Left ventricle myocardium inferior (tissue), 1 donor: Measurements from ENCODE around the gene CCR6. TPM values are rescaled to one million over a fixed set of nuclear protein-coding genes. Genes with fewer than 3 reads are reported as not detected.

ENCODE experiments used
- DNase-seq: peaks from one replicate; pipeline ENCODE4 v3.0.0-alpha.2; 2020
- H3K27ac ChIP-seq: fragments of 200-600 bp; replicated peaks from 2 replicates; pipeline ENCODE4 v1.8.0; 2021
- H3K27me3 ChIP-seq: fragments of 200-600 bp; 2 replicates; pipeline ENCODE4 v1.8.0; 2021; ENCODE audit warnings: low read depth
- H3K36me3 ChIP-seq: fragments of 200-600 bp; 2 replicates; pipeline ENCODE4 v1.8.0; 2021
- H3K4me1 ChIP-seq: fragments of 200-600 bp; 2 replicates; pipeline ENCODE4 v1.8.0; 2021
- H3K4me3 ChIP-seq: fragments of 200-600 bp; 2 replicates; pipeline ENCODE4 v1.8.0; 2021; ENCODE audit warnings: mild to moderate bottlenecking, moderate library complexity
- H3K9me3 ChIP-seq: fragments of 200-600 bp; replicated peaks from 2 replicates; pipeline ENCODE4 v1.8.0; 2021
- intact Hi-C: fragments of 100-400 bp; cut with micrococcal nuclease; formaldehyde crosslinking; loops from one replicate; pipeline ENCODE4 v1.11.0; 2022
- long read RNA-seq: library from polyadenylated mRNA; unstranded; transcript quantifications from one replicate; pipeline ENCODE4 v2.0.0, GENCODE V29; 2021
- total RNA-seq: library from RNA; stranded (reverse); fragmentation: NEBNext Ultra II Directional; extraction: Animal tissue kit (Norgen Biotek cat#: 25700); gene quantifications from one replicate; pipeline ENCODE4 v1.2.1, GENCODE V29; 2021
- TF ChIP-seq, protein P1 (sequence below): fragments of 200-600 bp; IDR thresholded peaks from 2 replicates; pipeline ENCODE4 v1.8.0; 2021; ENCODE audit warnings: antibody characterized with exemption, mild to moderate bottlenecking, borderline replicate concordance
- donor health status: DM: no; HTN: yes; CAD: no; lungs with severe emphysema.

CCR6 gene
- not detected for total RNA-seq
- long read RNA-seq: 0 reads

DNA sequence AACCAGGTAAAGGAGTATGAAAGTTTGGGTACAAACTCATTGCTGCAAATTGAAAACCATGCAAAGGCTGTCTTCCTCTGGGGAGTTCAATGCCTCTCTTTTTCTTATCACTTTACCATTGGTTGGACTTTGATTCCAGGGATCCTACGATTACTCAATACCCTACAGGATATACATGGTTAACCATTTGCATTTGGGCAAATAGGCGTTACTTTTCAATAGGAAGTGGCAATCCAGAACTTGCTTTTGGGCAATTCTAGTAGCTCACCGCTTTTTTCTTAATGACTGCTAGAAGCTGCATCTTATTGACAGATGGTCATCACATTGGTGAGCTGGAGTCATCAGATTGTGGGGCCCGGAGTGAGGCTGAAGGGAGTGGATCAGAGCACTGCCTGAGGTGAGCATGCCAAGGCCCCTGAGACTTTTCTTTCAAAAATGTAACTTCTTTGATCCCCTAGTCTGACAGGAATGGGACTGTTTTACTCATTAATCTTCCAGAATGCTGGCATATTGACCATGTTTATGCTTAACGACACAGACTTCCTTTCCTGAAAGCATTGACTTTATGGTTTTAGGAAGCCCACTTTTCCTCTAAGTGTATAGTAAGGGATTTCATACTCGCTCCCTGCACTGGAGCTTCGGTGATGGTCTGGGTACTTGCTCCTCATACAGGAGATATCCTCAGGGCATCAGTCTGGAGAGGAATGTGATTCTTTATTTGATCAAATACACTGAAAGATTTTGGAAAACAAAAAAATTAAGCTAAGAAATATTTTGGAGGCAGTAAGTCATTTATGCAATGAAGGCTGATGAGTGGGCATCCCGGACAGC lies at the start of gene CCR6:
TSS of gene CCR6 (plus strand) at position 270 of the 831 bp plus-strand sequence. CDS start 13,039 bp downstream, outside the sequence.
- H3K27me3 ChIP-seq: peaks cover 53% of the 10 kb centered on the region
- no peaks in the 10 kb centered on the region for H3K9me3 ChIP-seq
- H3K4me1 ChIP-seq: no peaks in the 10 kb centered on the region
- H3K27ac ChIP-seq: no peak within 1 kb of the TSS
- TF ChIP-seq, protein P1, sequence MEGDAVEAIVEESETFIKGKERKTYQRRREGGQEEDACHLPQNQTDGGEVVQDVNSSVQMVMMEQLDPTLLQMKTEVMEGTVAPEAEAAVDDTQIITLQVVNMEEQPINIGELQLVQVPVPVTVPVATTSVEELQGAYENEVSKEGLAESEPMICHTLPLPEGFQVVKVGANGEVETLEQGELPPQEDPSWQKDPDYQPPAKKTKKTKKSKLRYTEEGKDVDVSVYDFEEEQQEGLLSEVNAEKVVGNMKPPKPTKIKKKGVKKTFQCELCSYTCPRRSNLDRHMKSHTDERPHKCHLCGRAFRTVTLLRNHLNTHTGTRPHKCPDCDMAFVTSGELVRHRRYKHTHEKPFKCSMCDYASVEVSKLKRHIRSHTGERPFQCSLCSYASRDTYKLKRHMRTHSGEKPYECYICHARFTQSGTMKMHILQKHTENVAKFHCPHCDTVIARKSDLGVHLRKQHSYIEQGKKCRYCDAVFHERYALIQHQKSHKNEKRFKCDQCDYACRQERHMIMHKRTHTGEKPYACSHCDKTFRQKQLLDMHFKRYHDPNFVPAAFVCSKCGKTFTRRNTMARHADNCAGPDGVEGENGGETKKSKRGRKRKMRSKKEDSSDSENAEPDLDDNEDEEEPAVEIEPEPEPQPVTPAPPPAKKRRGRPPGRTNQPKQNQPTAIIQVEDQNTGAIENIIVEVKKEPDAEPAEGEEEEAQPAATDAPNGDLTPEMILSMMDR: no peak
- H3K36me3 ChIP-seq: no peaks in the 10 kb centered on the region
- no peak for DNase-seq
- intact Hi-C loops: no loop called here
- no peak within 1 kb of the TSS for H3K4me3 ChIP-seq

DNA sequence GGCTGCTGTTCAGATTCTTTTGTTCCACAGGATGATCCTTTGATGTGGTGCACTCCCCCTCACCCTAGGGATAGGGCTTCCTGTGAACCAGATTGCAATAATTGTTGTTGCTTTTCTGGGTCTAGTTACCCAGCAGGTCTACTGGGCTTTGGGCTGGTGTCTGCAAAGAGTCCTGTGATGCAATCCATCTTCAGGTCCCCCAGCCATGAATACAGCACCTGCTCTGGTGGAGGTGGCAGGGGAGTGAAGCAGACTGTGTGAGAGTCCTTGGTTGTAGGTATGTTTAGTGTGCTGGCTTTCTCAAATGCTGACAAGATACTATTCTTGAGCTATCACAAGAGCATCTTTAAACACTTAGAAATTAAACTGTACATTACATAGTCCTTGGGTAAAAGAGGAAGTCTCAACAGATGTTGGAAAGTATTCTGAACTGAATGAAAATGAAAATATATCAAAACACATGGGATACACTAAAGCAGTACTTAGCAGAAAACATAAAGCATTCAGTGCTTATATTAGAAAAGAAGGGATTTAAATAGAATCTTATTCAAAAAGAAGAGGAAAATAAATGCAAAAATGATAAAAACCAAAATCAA lies 49.1 kb upstream of the CCR6 start:
- Histone ChIP-seq H3K4me1 (no peaks in the 10 kb centered on the region), H3K4me3 (no peak overlapping the region), H3K9me3 (peaks cover 27% of the 10 kb centered on the region), H3K27me3 (peaks cover 14% of the 10 kb centered on the region), H3K36me3 (no peaks in the 10 kb centered on the region), H3K27ac (no peak overlapping the region)
- intact Hi-C loops: no loop called here
- TF ChIP-seq, protein P1: no peak
- DNase-seq: no peak

DNA sequence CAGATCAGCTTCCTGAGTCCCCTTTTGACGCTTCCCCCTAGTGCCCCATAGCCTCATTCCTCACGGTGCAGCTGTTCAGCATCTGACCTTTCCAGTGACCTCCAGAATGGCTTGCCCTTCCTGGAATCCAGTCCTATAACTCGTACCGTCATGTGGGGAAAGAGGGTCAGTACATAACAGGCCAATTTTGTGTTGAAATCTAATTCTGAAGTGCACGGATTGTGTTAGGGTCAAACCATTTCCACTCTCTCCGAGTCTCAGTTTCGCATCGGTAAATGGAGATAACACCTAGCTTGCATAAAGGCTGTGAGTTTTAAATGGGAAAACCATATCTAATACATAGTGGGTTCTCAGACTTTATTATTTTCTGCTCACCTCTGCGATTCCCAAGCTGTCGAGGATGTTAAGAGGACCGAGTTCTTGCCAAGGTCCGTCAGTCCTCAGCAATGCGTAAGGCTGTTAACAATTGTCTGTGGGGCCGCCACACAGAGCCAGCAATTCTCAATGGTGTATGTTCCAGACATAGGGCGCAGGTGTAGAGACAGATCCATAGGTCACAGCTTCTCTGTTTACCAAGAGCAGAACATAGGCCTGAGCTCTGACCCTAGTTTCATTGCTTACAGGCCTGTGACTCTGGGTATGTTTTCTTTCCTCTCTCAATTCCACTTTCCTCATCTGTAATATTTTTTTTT lies 45.5 kb upstream of the CCR6 start:
- no peaks in the 10 kb centered on the region for H3K36me3 ChIP-seq
- peaks cover 14% of the 10 kb centered on the region for H3K27me3 ChIP-seq
- intact Hi-C loops: no loop called here
- H3K27ac ChIP-seq: no peak overlapping the region
- no peak overlapping the region for H3K4me3 ChIP-seq
- no peaks in the 10 kb centered on the region for H3K4me1 ChIP-seq
- peaks cover 20% of the 10 kb centered on the region for H3K9me3 ChIP-seq
- TF ChIP-seq, protein P1: no peak
- DNase-seq: no peak

DNA sequence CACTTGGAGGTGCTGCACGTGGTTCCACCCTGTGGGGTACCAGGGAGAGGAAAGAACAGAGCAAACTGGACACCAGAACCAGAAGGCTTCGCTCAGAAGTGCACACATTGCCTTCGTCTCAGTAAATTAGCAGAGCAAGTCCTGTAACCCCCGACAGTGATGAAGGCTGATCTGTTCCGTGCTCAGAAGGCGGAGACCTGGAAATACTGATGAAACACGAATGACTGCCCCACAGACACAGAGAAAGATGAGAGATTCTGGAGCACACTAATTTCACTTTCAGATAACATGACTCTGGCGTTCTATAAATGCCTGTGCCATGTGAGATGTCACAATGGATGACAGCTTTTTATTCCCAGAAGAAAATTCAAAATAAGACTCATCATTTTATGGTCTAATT lies 44.2 kb upstream of the CCR6 start:
- intact Hi-C loops: no loop called here

DNA sequence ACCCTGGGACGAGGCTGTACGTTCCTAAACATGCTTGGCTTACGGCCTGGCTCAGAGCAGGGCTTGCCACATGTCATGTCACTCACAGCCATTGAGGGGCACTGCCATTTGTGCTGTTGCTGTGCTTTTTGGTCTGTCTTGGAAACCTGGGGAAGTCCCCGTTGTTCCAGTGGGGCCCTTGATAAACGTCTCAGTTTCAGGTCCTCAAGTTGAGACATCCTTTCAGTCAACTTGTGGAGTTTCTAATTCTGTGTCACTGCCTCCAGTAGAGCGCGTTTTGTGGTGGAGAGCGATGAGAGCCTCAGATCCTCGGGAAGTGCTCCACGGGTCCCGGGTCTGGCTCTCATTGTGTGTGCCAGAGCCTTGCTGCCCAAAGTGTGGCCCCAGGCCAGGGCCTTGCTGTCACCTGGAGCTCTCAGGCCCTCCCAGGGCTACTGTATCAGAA lies 43.0 kb upstream of the CCR6 start:
- TF ChIP-seq, protein P1: no peak
- H3K27ac ChIP-seq: no peak overlapping the region
- no peaks in the 10 kb centered on the region for H3K27me3 ChIP-seq
- no peak overlapping the region for H3K4me3 ChIP-seq
- no peaks in the 10 kb centered on the region for H3K4me1 ChIP-seq
- peaks cover 3% of the 10 kb centered on the region for H3K9me3 ChIP-seq
- no peak for DNase-seq
- no peaks in the 10 kb centered on the region for H3K36me3 ChIP-seq
- intact Hi-C loops: no loop called here

More for the DNA sequence above, 44.2 kb upstream of the CCR6 start:
- no peak overlapping the region for H3K4me3 ChIP-seq
- H3K9me3 ChIP-seq: peaks cover 7% of the 10 kb centered on the region
- DNase-seq: no peak
- no peaks in the 10 kb centered on the region for H3K36me3 ChIP-seq
- TF ChIP-seq, protein P1: no peak
- peaks cover 11% of the 10 kb centered on the region for H3K27me3 ChIP-seq
- no peaks in the 10 kb centered on the region for H3K4me1 ChIP-seq
- no peak overlapping the region for H3K27ac ChIP-seq
